CD4-positive, alpha-beta T cell treated with Interleukin-2 at 100 ng/mL for 4 hours (primary cell): ENCODE results near the gene ZNF423.

Source experiments
- DNase-seq: peaks from one replicate; pipeline ENCODE4 v3.0.0-alpha.2; 2020; ENCODE audit warnings: low spot score

ZNF423 gene

GRCh38 chr16:49663081-49664065 lies 192.5 kb downstream of the ZNF423 start:
- DNase-seq: no peak

- DNase-seq: no peak
Observed at GRCh38 chr16:49662569-49662968, 193.3 kb downstream of the ZNF423 start.

GRCh38 chr16:49661465-49662187 lies 194.3 kb downstream of the ZNF423 start:
- no peak for DNase-seq

- no peak for DNase-seq
Observed at GRCh38 chr16:49660626-49661025, 195.3 kb downstream of the ZNF423 start.

- no peak for DNase-seq
Observed at GRCh38 chr16:49659356-49659755, 196.6 kb downstream of the ZNF423 start.

- no peak for DNase-seq
Observed at GRCh38 chr16:49658531-49658930, 197.4 kb downstream of the ZNF423 start.

- DNase-seq: no peak
Observed at GRCh38 chr16:49657736-49658465, 198.0 kb downstream of the ZNF423 start.

- DNase-seq: no peak
Observed at GRCh38 chr16:49654425-49654824, 201.5 kb downstream of the ZNF423 start.

GRCh38 chr16:49653577-49653976 lies 202.3 kb downstream of the ZNF423 start:
- DNase-seq: no peak

- no peak for DNase-seq
Observed at GRCh38 chr16:49653173-49653570, 202.7 kb downstream of the ZNF423 start.

GRCh38 chr16:49652456-49653172 lies 203.3 kb downstream of the ZNF423 start:
- no peak for DNase-seq

GRCh38 chr16:49651996-49652395 lies 203.9 kb downstream of the ZNF423 start:
- no peak for DNase-seq

- DNase-seq: no peak
Observed at GRCh38 chr16:49651226-49651625, 204.7 kb downstream of the ZNF423 start.

- DNase-seq: no peak
Observed at GRCh38 chr16:49650603-49651002, 205.3 kb downstream of the ZNF423 start.

GRCh38 chr16:49649013-49649765 lies 206.7 kb downstream of the ZNF423 start:
- DNase-seq: no peak

GRCh38 chr16:49647673-49648072 lies 208.2 kb downstream of the ZNF423 start:
- DNase-seq: no peak

- no peak for DNase-seq
Observed at GRCh38 chr16:49645263-49645662, 210.6 kb downstream of the ZNF423 start.

- no peak for DNase-seq
Observed at GRCh38 chr16:49644145-49644463, 211.8 kb downstream of the ZNF423 start.

- DNase-seq: no peak
Observed at GRCh38 chr16:49643429-49644144, 212.3 kb downstream of the ZNF423 start.

- DNase-seq: no peak
Observed at GRCh38 chr16:49641250-49641649, 214.7 kb downstream of the ZNF423 start.
